Cardiac fibroblast (primary cell): ENCODE results near the gene SMURF1.

Experiments
- DNase-seq, 2 donors: peaks; one replicate each; pipeline versions ENCODE4 v3.0.0 to v3.0.0-alpha.2; 2010; ENCODE audit warnings: low read depth in 2 of 2
- H3K4me3 ChIP-seq, 2 donors: replicated peaks in 1 of 2; 1 replicate in 1 of 2; 2 replicates in 1 of 2; pipeline ENCODE4 v1.5.1; 2011; ENCODE audit warnings: low read depth in 2 of 2, low read length in 2 of 2, mild to moderate bottlenecking in 2 of 2, moderate library complexity in 1 of 2
- TF ChIP-seq, protein P1 (sequence below): IDR thresholded peaks from one replicate; pipeline ENCODE4 v1.5.1; 2011; ENCODE audit warnings: low read depth, mild to moderate bottlenecking, low read length, inconsistent platforms

SMURF1 gene

GRCh38 chr7:99133766-99134564 is 9.9 kb downstream of the SMURF1 start:
- DNase-seq, result no peak
- H3K4me3 ChIP-seq, result no peak overlapping the region
- TF ChIP-seq, protein P1, sequence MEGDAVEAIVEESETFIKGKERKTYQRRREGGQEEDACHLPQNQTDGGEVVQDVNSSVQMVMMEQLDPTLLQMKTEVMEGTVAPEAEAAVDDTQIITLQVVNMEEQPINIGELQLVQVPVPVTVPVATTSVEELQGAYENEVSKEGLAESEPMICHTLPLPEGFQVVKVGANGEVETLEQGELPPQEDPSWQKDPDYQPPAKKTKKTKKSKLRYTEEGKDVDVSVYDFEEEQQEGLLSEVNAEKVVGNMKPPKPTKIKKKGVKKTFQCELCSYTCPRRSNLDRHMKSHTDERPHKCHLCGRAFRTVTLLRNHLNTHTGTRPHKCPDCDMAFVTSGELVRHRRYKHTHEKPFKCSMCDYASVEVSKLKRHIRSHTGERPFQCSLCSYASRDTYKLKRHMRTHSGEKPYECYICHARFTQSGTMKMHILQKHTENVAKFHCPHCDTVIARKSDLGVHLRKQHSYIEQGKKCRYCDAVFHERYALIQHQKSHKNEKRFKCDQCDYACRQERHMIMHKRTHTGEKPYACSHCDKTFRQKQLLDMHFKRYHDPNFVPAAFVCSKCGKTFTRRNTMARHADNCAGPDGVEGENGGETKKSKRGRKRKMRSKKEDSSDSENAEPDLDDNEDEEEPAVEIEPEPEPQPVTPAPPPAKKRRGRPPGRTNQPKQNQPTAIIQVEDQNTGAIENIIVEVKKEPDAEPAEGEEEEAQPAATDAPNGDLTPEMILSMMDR, result no peak

GRCh38 chr7:99132595-99133321 is 11.2 kb downstream of the SMURF1 start:
- DNase-seq, result peak in 1 of 2 donors; percentile 47

DNA sequence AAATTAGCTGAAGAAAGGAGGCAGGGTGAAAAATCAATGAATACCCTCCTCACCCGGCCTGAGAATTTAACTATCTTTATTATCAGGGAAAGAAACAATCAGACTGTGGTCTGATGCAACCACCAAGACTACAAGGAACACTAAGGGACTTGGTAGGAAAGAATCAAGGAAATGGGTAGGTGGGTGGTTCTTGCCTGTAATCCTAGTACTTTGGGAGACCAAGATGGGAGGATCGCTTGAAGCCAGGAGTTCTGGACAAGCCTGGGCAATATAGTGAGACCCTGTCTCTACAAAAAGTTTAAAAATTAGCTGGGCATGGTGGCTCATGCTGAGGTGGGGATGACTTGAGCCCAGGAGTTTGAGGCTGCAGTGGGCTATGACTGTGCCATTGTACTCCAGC is 12.6 kb downstream of the SMURF1 start:
- DNase-seq, result no peak
- TF ChIP-seq, protein P1, result no peak
- no peak overlapping the region for H3K4me3 ChIP-seq

More at GRCh38 chr7:99132595-99133321, 11.2 kb downstream of the SMURF1 start:
- H3K4me3 ChIP-seq, result no peak overlapping the region
- TF ChIP-seq, protein P1, result no peak

- no peak for DNase-seq
- TF ChIP-seq, protein P1, result no peak
- no peak overlapping the region for H3K4me3 ChIP-seq
Measured at GRCh38 chr7:99129536-99129935, 14.4 kb downstream of the SMURF1 start.

GRCh38 chr7:99129001-99129400 is 14.9 kb downstream of the SMURF1 start:
- TF ChIP-seq, protein P1, result no peak
- H3K4me3 ChIP-seq, result no peak overlapping the region
- no peak for DNase-seq

DNA sequence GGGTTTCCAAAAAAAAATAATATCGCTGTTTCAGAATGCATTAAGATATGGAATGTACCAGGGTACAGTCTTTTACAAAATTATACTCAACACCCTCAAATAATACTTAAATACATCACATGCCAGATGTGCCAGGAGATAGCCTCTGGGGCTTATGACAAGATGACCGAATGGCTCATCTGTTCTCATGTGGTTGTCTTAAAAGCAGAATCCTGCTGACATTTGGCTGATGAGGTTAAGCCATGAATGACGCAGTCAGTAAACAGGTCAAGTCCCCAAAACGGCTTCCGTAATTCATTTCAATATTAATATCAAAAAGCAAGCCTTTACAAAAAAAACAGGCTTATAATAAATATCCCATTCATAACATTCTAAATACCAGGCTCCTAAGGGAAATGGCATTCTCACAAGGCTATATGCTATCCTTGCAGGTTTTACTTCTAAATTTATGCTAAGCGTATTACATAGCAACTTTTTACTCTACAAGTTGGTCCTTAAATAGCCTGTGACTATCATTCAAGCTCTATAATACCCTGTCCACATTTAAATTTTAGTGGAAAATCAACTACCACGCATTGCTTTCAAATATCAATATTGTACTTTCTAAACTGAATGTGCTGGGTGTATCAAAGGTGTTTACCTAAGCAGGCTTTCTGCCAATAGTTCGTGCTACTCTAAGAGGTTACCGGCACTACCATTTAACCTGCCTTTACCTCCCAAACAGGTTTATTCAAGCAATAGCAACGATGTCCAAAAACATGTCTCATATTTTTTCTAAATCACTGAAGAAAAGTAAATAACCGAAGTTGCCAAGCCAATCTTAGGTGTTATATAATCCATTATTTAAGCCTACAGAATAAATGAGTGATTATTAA is 15.6 kb downstream of the SMURF1 start:
- peak overlapping the region in 1 of 2 donors; percentile 7 for H3K4me3 ChIP-seq
- peak in 1 of 2 donors; percentile 42 for DNase-seq
- TF ChIP-seq, protein P1, result no peak
